Keratinocyte (primary cell): Measurements from ENCODE around the gene CFAP299. TPM values are rescaled to one million over a fixed set of nuclear protein-coding genes. Genes with fewer than 3 reads are reported as not detected.

Experiments
- DNase-seq: peaks from one replicate; pipeline ENCODE4 v3.0.0-alpha.2; 2011; ENCODE audit warnings: low read depth, missing footprints, low spot score
- FAIRE-seq: peaks from 2 replicates; lab custom pipeline; 2011; peaks lifted over from hg19 to GRCh38; lab: Jason Lieb, UNC
- H2AFZ ChIP-seq: 2 replicates; pipeline ENCODE4 v1.6.0; 2012; ENCODE audit warnings: low read length, control low read depth, inconsistent platforms; ENCODE audit not compliant: control insufficient read depth
- H3K27ac ChIP-seq: 2 replicates; pipeline ENCODE4 v1.5.1; 2011; ENCODE audit warnings: low read length; ENCODE audit not compliant: control insufficient read depth, insufficient read depth
- H3K27me3 ChIP-seq: 3 replicates; pipeline ENCODE4 v1.6.0; 2011; ENCODE audit warnings: low read length; ENCODE audit not compliant: control insufficient read depth, insufficient read depth; ENCODE audit errors: extremely low read depth
- H3K36me3 ChIP-seq, 2 experiments: 2 replicates in 1 of 2; 3 replicates in 1 of 2; pipeline ENCODE4 v1.5.1; 2011; ENCODE audit warnings: low read length in 2 of 2, mild to moderate bottlenecking in 1 of 2; ENCODE audit not compliant: control insufficient read depth in 2 of 2, insufficient read depth in 2 of 2; ENCODE audit errors: extremely low read depth in 1 of 2
- H3K4me1 ChIP-seq: 3 replicates; pipeline ENCODE4 v1.5.1; 2011; ENCODE audit warnings: low read length; ENCODE audit not compliant: control insufficient read depth, insufficient read depth; ENCODE audit errors: extremely low read depth
- H3K4me2 ChIP-seq: 3 replicates; pipeline ENCODE4 v1.6.0; 2011; ENCODE audit warnings: low read depth, low read length; ENCODE audit not compliant: control insufficient read depth, insufficient read depth; ENCODE audit errors: extremely low read depth
- H3K4me3 ChIP-seq, 3 experiments: fragments of 200-600 bp in 1 of 3; sonication (generic) in 1 of 3; 2 replicates in 2 of 3; 3 replicates in 1 of 3; pipeline ENCODE4 v1.5.1; 2011 to 2016; ENCODE audit warnings: low read length in 3 of 3, mild to moderate bottlenecking in 3 of 3, control low read depth in 2 of 3, inconsistent platforms in 1 of 3, low read depth in 1 of 3, mixed read lengths in 1 of 3, mixed run types in 1 of 3, moderate library complexity in 1 of 3; ENCODE audit not compliant: control insufficient read depth in 2 of 3, insufficient read depth in 2 of 3; ENCODE audit errors: extremely low read depth in 1 of 3
- H3K79me2 ChIP-seq: 2 replicates; pipeline ENCODE4 v1.6.0; 2012; ENCODE audit warnings: low read length; ENCODE audit not compliant: control insufficient read depth, insufficient read depth
- H3K9ac ChIP-seq: 3 replicates; pipeline ENCODE4 v1.6.0; 2011; ENCODE audit warnings: low read length; ENCODE audit not compliant: control insufficient read depth, insufficient read depth; ENCODE audit errors: extremely low read depth
- H3K9me1 ChIP-seq: 3 replicates; pipeline ENCODE4 v1.6.0; 2011; ENCODE audit warnings: low read length; ENCODE audit not compliant: control insufficient read depth, insufficient read depth; ENCODE audit errors: extremely low read depth
- H3K9me3 ChIP-seq: 2 replicates; pipeline ENCODE4 v1.5.1; 2012; ENCODE audit warnings: low read depth, low read length; ENCODE audit not compliant: control insufficient read depth
- H4K20me1 ChIP-seq: 3 replicates; pipeline ENCODE4 v1.6.0; 2011; ENCODE audit warnings: low read length; ENCODE audit not compliant: control insufficient read depth, insufficient read depth; ENCODE audit errors: extremely low read depth
- EZH2 ChIP-seq: IDR thresholded peaks from one replicate; pipeline ENCODE4 v1.6.1; 2012; ENCODE audit warnings: inconsistent platforms, mild to moderate bottlenecking, low read length, moderate library complexity
- dilution Hi-C: fragments of 300-500 bp; cut with MboI; formaldehyde crosslinking; loops from one replicate; pipeline ENCODE4 v1.7.0; 2020; ENCODE audit warnings: low sequenced_read_pairs; ENCODE audit not compliant: extremely low pct_ligation_motif_present
- polyA plus RNA-seq, 5 experiments: library from polyadenylated mRNA; depleted of rRNA in 3 of 5; stranded (reverse) in 3 of 5; stranded (forward) in 1 of 5; unstranded in 1 of 5; fragments of >200 nt; gene quantifications; 1 replicate in 1 of 5; 2 replicates in 3 of 5; 3 replicates in 1 of 5; pipeline versions ENCODE4 v1.2.1 to v1.2.3, GENCODE V29; 2011 to 2012; ENCODE audit warnings: missing spikeins in 2 of 5, low read depth in 1 of 5, low replicate concordance in 1 of 5
- TF ChIP-seq, protein P1 (sequence below), 3 experiments: IDR thresholded peaks in 1 of 3; conservative IDR thresholded peaks in 1 of 3; optimal IDR thresholded peaks in 1 of 3; 2 replicates in 2 of 3; 3 replicates in 1 of 3; pipeline versions ENCODE3 to v1.5.1; 2011; ENCODE audit warnings: low read length in 3 of 3, mild to moderate bottlenecking in 3 of 3, moderate library complexity in 2 of 3, control low read depth in 1 of 3, inconsistent platforms in 1 of 3; ENCODE audit not compliant: insufficient read depth in 2 of 3; ENCODE audit errors: extremely low read depth in 1 of 3

The CFAP299 gene
- polyA plus RNA-seq, 1 donor (not counting 4 experiments of a cell fraction or from before 2014, with no cell fraction given): 0.14 TPM

GRCh38 chr4:80465736-80466135, 130.2 kb downstream of the CFAP299 start:
- dilution Hi-C loops: no loop called here
- Histone ChIP-seq H2AFZ (no peak overlapping the region), H3K27me3 (no peaks in the 10 kb centered on the region), H3K4me2 (no peak overlapping the region), H3K9me3 (no peaks in the 10 kb centered on the region), H4K20me1 (no peaks in the 10 kb centered on the region), H3K36me3 (no peaks in the 10 kb centered on the region), H3K9ac (no peak overlapping the region), H3K4me3 (no peak overlapping the region), H3K79me2 (no peaks in the 10 kb centered on the region), H3K9me1 (no peaks in the 10 kb centered on the region), H3K27ac (no peak overlapping the region), H3K4me1 (peaks cover 17% of the 10 kb centered on the region)
- FAIRE-seq: no peak
- TF ChIP-seq EZH2: no peak
- TF ChIP-seq, protein P1, sequence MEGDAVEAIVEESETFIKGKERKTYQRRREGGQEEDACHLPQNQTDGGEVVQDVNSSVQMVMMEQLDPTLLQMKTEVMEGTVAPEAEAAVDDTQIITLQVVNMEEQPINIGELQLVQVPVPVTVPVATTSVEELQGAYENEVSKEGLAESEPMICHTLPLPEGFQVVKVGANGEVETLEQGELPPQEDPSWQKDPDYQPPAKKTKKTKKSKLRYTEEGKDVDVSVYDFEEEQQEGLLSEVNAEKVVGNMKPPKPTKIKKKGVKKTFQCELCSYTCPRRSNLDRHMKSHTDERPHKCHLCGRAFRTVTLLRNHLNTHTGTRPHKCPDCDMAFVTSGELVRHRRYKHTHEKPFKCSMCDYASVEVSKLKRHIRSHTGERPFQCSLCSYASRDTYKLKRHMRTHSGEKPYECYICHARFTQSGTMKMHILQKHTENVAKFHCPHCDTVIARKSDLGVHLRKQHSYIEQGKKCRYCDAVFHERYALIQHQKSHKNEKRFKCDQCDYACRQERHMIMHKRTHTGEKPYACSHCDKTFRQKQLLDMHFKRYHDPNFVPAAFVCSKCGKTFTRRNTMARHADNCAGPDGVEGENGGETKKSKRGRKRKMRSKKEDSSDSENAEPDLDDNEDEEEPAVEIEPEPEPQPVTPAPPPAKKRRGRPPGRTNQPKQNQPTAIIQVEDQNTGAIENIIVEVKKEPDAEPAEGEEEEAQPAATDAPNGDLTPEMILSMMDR (optimal IDR thresholded peaks at IDR 0.05 in 1 of 3, IDR thresholded peaks at IDR 0.05 in 1 of 3, conservative IDR thresholded peaks at IDR 0.05 in 1 of 3; ENCODE audit: extremely low read depth in 1 of 3, insufficient read depth in 2 of 3, low read length in 3 of 3): no peak
- no peak for DNase-seq

- Histone ChIP-seq H3K27ac (no peak overlapping the region), H3K9me3 (no peaks in the 10 kb centered on the region), H3K27me3 (no peaks in the 10 kb centered on the region), H3K4me3 (no peak overlapping the region), H3K9ac (no peak overlapping the region), H3K79me2 (no peaks in the 10 kb centered on the region), H3K9me1 (no peaks in the 10 kb centered on the region), H2AFZ (no peak overlapping the region), H3K36me3 (no peaks in the 10 kb centered on the region), H3K4me1 (peaks cover 11% of the 10 kb centered on the region), H3K4me2 (no peak overlapping the region), H4K20me1 (no peaks in the 10 kb centered on the region)
- TF ChIP-seq, protein P1 (optimal IDR thresholded peaks at IDR 0.05 in 1 of 3, IDR thresholded peaks at IDR 0.05 in 1 of 3, conservative IDR thresholded peaks at IDR 0.05 in 1 of 3; ENCODE audit: extremely low read depth in 1 of 3, insufficient read depth in 2 of 3, low read length in 3 of 3): no peak
- no peak for TF ChIP-seq EZH2
- dilution Hi-C loops: no loop called here
- FAIRE-seq (no peak), DNase-seq (no peak)
Observed at GRCh38 chr4:80466618-80467017, 131.1 kb downstream of the CFAP299 start.
